ENCODE results near the gene DISP2.

DISP2 gene

GRCh38 chr15:40424483-40425115 is 66.6 kb downstream of the DISP2 start:
- H3K36me3 Mint-ChIP-seq: peaks cover 5% of the 10 kb centered on the region
- H3K4me1 Mint-ChIP-seq (ENCODE audit: low read depth): peaks cover 3% of the 10 kb centered on the region
- H3K27ac Mint-ChIP-seq: no peak overlapping the region
- H3K4me3 Mint-ChIP-seq: no peak overlapping the region
- H3K9me3 Mint-ChIP-seq (ENCODE audit: low read depth): no peaks in the 10 kb centered on the region
- no peaks in the 10 kb centered on the region for H3K27me3 Mint-ChIP-seq

- no peak overlapping the region for H3K4me3 Mint-ChIP-seq
- peaks cover 5% of the 10 kb centered on the region for H3K36me3 Mint-ChIP-seq
- H3K4me1 Mint-ChIP-seq (ENCODE audit: low read depth): peaks cover 3% of the 10 kb centered on the region
- no peaks in the 10 kb centered on the region for H3K9me3 Mint-ChIP-seq (ENCODE audit: low read depth)
- H3K27me3 Mint-ChIP-seq: no peaks in the 10 kb centered on the region
- H3K27ac Mint-ChIP-seq: no peak overlapping the region
Measured at GRCh38 chr15:40425681-40426080, 67.7 kb downstream of the DISP2 start.

DNA sequence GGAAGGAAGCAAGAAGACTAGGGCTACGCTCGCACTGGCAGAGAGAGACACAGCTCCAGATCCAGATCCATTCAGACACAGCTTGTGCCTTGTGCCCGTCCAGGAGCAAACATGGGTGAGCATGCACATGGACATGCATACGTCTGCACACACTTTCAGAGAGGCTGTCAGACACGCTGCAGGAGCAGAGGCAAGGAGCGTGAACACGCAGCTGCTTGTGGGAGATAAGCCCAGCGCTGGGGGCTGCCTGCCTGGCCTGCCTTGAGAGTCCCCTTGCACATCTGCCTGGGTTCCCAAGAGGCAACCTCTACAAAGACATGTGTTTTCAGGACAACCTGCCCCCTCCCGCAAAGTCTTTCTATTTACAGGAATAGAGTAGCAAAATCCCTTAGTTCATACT is 69.2 kb downstream of the DISP2 start:
- Mint-ChIP-seq H3K36me3 (peaks cover 5% of the 10 kb centered on the region), H3K9me3 (ENCODE audit: low read depth) (no peaks in the 10 kb centered on the region), H3K4me3 (no peak overlapping the region), H3K27ac (no peak overlapping the region), H3K27me3 (no peaks in the 10 kb centered on the region), H3K4me1 (ENCODE audit: low read depth) (no peaks in the 10 kb centered on the region)

GRCh38 chr15:40428185-40428584 is 70.2 kb downstream of the DISP2 start:
- no peak overlapping the region for H3K27ac Mint-ChIP-seq
- no peaks in the 10 kb centered on the region for H3K27me3 Mint-ChIP-seq
- H3K4me3 Mint-ChIP-seq: no peak overlapping the region
- peaks cover 5% of the 10 kb centered on the region for H3K36me3 Mint-ChIP-seq
- H3K9me3 Mint-ChIP-seq (ENCODE audit: low read depth): no peaks in the 10 kb centered on the region
- H3K4me1 Mint-ChIP-seq (ENCODE audit: low read depth): no peaks in the 10 kb centered on the region
